GM21576 (cell line): ENCODE measurements around the gene EPHA2.

Source experiments
- ATAC-seq: cut with Tn5 transposase; IDR thresholded peaks from one replicate; pipeline ENCODE4 v1.9.1; 2021; ENCODE audit warnings: mild to moderate bottlenecking, moderate library complexity; ENCODE audit not compliant: unreplicated experiment

Gene EPHA2

GRCh38 chr1:16076031-16076864 is 79.6 kb downstream of the EPHA2 start:
- no peak for ATAC-seq

GRCh38 chr1:16075337-16076030 is 80.4 kb downstream of the EPHA2 start:
- ATAC-seq, result no peak
